Measurements from ENCODE around the gene ATP10A.

DNA sequence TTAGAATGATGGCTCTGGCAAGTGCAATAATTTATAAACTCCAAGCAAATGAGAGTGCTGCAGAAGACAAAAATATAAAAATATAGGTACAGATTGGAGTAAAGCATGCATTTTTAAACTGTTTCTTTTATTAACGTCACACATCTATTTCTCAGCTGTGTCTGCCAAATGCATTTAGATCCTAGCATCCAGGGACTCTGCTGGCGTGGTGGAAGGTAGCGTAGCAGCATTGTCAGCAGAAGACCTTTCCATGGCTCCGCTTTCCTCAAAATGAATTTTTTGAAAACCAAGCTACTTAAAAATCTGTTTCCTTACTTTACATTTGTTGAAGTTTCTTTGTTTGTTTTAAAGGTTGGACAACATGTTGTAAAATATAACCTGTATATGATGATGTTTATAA, 16.3 kb upstream of the ATP10A start:
- TF ChIP-seq, protein P1, sequence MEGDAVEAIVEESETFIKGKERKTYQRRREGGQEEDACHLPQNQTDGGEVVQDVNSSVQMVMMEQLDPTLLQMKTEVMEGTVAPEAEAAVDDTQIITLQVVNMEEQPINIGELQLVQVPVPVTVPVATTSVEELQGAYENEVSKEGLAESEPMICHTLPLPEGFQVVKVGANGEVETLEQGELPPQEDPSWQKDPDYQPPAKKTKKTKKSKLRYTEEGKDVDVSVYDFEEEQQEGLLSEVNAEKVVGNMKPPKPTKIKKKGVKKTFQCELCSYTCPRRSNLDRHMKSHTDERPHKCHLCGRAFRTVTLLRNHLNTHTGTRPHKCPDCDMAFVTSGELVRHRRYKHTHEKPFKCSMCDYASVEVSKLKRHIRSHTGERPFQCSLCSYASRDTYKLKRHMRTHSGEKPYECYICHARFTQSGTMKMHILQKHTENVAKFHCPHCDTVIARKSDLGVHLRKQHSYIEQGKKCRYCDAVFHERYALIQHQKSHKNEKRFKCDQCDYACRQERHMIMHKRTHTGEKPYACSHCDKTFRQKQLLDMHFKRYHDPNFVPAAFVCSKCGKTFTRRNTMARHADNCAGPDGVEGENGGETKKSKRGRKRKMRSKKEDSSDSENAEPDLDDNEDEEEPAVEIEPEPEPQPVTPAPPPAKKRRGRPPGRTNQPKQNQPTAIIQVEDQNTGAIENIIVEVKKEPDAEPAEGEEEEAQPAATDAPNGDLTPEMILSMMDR (IDR thresholded peaks at IDR 0.05; ENCODE audit: low read length): no peak
- TF ChIP-seq EZH2 (optimal IDR thresholded peaks at IDR 0.05; ENCODE audit: low read depth, low read length): no peak

Measured in MM.1S (cell line).